Activated naive CD8-positive, alpha-beta T cell treated with anti-CD3 and anti-CD28 coated beads for 36 hours (primary cell): ENCODE measurements around the gene INTS3. TPM values are rescaled to one million over a fixed set of nuclear protein-coding genes. Genes with fewer than 3 reads are reported as not detected.

Source experiments
- DNase-seq: peaks from one replicate; pipeline ENCODE4 v3.0.0; 2021
- H3K27ac Mint-ChIP-seq: one replicate; pipeline ENCODE4 v1.8.0; 2022; ENCODE audit warnings: mild to moderate bottlenecking, moderate library complexity, mixed read lengths
- H3K27me3 Mint-ChIP-seq: one replicate; pipeline ENCODE4 v1.8.0; 2022; ENCODE audit warnings: mild to moderate bottlenecking, mixed read lengths
- H3K36me3 Mint-ChIP-seq: one replicate; pipeline ENCODE4 v1.8.0; 2021; ENCODE audit warnings: mild to moderate bottlenecking, mixed read lengths
- H3K4me1 Mint-ChIP-seq: one replicate; pipeline ENCODE4 v1.8.0; 2021; ENCODE audit warnings: mixed read lengths
- H3K4me3 Mint-ChIP-seq: one replicate; pipeline ENCODE4 v1.8.0; 2022; ENCODE audit warnings: mild to moderate bottlenecking, moderate library complexity, mixed read lengths
- H3K9me3 Mint-ChIP-seq: one replicate; pipeline ENCODE4 v1.8.0; 2022; ENCODE audit warnings: mixed read lengths
- total RNA-seq, 2 experiments: library from RNA; stranded (reverse); gene quantifications; one replicate each; pipeline ENCODE4 v1.2.3, GENCODE V29; 2021

The INTS3 gene, protein sequence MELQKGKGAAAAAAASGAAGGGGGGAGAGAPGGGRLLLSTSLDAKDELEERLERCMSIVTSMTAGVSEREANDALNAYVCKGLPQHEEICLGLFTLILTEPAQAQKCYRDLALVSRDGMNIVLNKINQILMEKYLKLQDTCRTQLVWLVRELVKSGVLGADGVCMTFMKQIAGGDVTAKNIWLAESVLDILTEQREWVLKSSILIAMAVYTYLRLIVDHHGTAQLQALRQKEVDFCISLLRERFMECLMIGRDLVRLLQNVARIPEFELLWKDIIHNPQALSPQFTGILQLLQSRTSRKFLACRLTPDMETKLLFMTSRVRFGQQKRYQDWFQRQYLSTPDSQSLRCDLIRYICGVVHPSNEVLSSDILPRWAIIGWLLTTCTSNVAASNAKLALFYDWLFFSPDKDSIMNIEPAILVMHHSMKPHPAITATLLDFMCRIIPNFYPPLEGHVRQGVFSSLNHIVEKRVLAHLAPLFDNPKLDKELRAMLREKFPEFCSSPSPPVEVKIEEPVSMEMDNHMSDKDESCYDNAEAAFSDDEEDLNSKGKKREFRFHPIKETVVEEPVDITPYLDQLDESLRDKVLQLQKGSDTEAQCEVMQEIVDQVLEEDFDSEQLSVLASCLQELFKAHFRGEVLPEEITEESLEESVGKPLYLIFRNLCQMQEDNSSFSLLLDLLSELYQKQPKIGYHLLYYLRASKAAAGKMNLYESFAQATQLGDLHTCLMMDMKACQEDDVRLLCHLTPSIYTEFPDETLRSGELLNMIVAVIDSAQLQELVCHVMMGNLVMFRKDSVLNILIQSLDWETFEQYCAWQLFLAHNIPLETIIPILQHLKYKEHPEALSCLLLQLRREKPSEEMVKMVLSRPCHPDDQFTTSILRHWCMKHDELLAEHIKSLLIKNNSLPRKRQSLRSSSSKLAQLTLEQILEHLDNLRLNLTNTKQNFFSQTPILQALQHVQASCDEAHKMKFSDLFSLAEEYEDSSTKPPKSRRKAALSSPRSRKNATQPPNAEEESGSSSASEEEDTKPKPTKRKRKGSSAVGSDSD
- 10 to 100 TPM; 47.9 to 48.0 TPM for total RNA-seq

DNA sequence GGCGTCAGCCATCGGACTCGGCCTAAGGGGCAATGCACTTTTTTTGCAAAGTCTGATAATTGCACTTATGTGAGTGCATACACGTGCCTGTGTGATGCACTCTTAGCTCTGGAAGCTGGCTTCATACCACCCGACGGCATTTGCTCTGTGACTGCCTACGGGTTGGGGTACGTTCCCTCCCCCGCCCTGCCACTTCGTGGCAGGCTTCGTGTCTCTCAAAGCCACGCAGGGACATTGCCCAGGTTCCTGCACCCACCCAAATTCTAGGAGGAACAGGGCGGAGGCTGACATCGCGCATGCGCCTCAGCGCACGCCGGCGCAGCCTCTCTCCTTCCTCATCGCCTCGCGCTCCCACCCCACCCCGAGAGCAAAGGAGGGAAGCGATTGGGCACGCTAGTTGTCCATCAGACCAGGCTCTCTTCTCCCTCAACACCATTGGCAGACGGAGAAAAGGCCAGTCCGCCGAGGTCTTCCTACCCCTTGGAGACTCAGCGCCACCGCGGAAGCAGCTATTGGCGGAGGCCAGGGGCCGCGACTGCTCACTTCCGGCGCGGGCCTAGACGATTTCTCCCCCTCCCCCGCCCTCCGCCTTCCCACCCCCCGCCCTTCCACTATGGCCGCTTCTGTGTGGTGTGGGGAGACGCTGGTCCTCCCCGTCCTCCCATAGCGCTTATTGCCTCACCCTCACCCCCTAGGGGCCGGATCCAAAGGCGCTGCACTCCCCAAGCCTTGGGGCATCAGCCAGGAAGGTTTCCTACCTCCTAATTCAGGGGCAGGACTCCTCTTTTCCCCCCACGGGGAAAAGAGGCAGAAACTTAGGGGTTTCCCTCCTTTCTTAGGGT, at the start of gene INTS3:
TSS of gene INTS3 (plus strand) at position 588 of the 842 bp plus-strand sequence. CDS start 585 bp downstream, outside the sequence.
- Mint-ChIP-seq H3K9me3 (peaks cover 2% of the 10 kb centered on the region), H3K4me1 (peaks cover 26% of the 10 kb centered on the region), H3K36me3 (peaks cover 14% of the 10 kb centered on the region), H3K27me3 (no peaks in the 10 kb centered on the region), H3K27ac (peak within 1 kb of the TSS; percentile 95), H3K4me3 (peak within 1 kb of the TSS; percentile 95)
- DNase-seq, result peak; percentile 98

DNA sequence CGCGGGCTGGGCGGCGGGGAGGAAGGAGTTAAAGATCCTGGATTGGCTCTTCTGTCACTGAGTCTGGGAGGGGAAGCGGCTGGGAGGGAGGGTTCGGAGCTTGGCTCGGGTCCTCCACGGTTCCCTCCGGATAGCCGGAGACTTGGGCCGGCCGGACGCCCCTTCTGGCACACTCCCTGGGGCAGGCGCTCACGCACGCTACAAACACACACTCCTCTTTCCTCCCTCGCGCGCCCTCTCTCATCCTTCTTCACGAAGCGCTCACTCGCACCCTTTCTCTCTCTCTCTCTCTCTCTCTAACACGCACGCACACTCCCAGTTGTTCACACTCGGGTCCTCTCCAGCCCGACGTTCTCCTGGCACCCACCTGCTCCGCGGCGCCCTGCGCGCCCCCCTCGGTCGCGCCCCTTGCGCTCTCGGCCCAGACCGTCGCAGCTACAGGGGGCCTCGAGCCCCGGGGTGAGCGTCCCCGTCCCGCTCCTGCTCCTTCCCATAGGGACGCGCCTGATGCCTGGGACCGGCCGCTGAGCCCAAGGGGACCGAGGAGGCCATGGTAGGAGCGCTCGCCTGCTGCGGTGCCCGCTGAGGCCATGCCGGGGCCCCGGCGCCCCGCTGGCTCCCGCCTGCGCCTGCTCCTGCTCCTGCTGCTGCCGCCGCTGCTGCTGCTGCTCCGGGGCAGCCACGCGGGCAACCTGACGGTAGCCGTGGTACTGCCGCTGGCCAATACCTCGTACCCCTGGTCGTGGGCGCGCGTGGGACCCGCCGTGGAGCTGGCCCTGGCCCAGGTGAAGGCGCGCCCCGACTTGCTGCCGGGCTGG, 49.1 kb upstream of the INTS3 start, which contains the start of gene NPR1:
TSS of gene NPR1 (plus strand) at position 170 of the 818 bp plus-strand sequence. CDS start at position 591, 421 bp downstream.
- peak; percentile 21 for DNase-seq
- Mint-ChIP-seq H3K4me1 (peaks cover 18% of the 10 kb centered on the region), H3K36me3 (no peaks in the 10 kb centered on the region), H3K27ac (no peak within 1 kb of the TSS), H3K4me3 (peak within 1 kb of the TSS; percentile 61), H3K9me3 (no peaks in the 10 kb centered on the region), H3K27me3 (peaks cover 40% of the 10 kb centered on the region)

DNA sequence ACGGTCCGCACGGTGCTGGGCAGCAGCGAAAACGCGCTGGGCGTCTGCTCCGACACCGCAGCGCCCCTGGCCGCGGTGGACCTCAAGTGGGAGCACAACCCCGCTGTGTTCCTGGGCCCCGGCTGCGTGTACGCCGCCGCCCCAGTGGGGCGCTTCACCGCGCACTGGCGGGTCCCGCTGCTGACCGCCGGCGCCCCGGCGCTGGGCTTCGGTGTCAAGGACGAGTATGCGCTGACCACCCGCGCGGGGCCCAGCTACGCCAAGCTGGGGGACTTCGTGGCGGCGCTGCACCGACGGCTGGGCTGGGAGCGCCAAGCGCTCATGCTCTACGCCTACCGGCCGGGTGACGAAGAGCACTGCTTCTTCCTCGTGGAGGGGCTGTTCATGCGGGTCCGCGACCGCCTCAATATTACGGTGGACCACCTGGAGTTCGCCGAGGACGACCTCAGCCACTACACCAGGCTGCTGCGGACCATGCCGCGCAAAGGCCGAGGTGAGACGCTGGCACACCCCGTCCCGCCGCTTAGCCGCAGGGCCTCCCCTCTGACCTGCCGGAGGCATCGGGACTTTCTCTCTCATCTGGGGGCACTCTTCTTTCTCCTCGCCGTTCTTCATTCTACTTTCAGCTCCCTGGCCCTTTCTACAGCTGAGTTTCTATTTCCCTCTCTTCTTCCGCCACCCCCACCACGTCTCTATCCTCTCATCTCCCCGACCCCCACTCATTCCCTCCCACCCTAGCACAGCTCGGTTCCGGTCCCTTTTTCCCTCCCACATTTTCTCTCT, 48.3 kb upstream of the INTS3 start:
- Mint-ChIP-seq H3K4me1 (peaks cover 18% of the 10 kb centered on the region), H3K36me3 (no peaks in the 10 kb centered on the region), H3K27me3 (peaks cover 40% of the 10 kb centered on the region), H3K4me3 (peak overlapping the region; percentile 60), H3K9me3 (no peaks in the 10 kb centered on the region), H3K27ac (no peak overlapping the region)
- DNase-seq, result peak; percentile 34

DNA sequence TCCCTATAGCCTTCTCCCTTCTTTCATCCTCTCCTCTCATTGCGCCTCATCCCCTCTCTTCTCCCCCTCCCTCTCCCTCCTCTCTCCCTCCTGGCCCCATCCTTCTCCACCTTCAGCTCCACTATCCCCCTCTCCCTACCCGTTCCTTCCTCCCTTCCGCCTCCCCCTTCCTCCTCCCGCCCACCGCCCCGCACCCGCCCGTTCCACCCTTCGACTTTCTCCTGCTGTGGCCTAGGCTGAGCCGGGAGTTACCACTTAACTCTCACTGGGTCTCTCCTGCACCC, 47.8 kb upstream of the INTS3 start:
- Mint-ChIP-seq H3K27me3 (peaks cover 42% of the 10 kb centered on the region), H3K4me3 (no peak overlapping the region), H3K9me3 (no peaks in the 10 kb centered on the region)

DNA sequence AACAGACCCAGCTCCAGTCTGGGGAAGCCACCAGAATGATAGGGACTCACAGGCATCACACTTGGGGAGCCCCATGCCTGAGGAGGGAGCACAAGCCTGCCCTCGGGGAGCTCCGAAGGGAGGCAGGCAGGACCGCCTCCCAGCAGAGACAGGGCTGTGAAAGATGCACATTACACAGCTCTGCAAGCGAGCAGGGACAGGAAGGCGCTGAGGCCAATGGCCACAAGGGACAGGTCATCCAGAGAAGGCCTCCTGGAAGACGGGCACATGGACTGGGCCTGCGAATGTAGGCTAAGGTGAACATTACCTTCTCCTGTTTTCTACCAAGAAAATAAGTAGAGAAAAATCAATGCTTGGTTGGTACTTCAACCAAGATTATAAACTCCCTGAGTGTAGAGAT, 45.1 kb upstream of the INTS3 start:
- H3K4me1 Mint-ChIP-seq, result peaks cover 15% of the 10 kb centered on the region
- H3K9me3 Mint-ChIP-seq, result no peaks in the 10 kb centered on the region
- no peak overlapping the region for H3K4me3 Mint-ChIP-seq
- H3K36me3 Mint-ChIP-seq, result no peaks in the 10 kb centered on the region
- H3K27me3 Mint-ChIP-seq, result peaks cover 37% of the 10 kb centered on the region
- no peak overlapping the region for H3K27ac Mint-ChIP-seq
- DNase-seq, result no peak

More for the DNA sequence above, 47.8 kb upstream of the INTS3 start:
- Mint-ChIP-seq H3K27ac (no peak overlapping the region), H3K4me1 (peaks cover 18% of the 10 kb centered on the region), H3K36me3 (no peaks in the 10 kb centered on the region)
- DNase-seq, result no peak

DNA sequence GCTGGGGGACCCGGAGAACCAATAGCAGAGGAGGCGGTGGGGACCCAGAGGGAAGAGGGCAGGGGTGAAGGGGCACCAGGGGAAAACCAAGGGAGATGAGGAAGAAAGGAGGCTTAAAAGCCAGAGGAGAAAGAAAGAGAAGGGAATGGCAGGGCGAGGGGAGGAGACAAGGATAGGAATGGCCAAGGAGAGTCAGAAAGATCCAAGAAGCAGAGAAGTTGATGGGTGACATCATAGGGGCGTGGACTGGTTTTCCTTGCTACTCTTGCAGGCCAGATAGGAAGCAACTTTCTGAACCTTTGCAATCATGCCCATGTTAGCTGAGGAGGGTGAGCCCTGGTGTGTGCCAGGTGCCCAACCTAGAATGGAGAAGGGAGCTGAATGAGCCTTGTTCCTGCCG, 44.0 kb upstream of the INTS3 start:
- Mint-ChIP-seq H3K27me3 (peaks cover 25% of the 10 kb centered on the region), H3K36me3 (no peaks in the 10 kb centered on the region), H3K4me3 (no peak overlapping the region), H3K9me3 (no peaks in the 10 kb centered on the region), H3K4me1 (peaks cover 6% of the 10 kb centered on the region), H3K27ac (no peak overlapping the region)
- no peak for DNase-seq

DNA sequence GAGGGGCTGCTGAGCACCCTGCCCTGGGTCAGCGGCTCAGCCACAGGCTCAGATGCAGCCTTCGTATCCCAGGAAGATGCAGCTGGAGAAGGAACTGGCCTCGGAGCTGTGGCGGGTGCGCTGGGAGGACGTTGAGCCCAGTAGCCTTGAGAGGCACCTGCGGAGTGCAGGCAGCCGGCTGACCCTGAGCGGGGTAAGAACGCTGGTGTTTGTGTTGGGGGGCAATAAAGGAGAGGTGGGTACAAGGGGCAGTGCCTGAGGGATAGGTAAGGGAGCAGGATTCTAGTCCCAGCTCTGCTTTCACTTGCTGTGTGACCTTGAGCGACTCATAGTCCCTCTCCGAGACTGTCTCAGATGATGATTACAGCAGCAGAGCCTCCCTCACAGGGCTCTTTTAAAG, 43.0 kb upstream of the INTS3 start:
- no peak for DNase-seq
- H3K4me3 Mint-ChIP-seq, result no peak overlapping the region
- H3K36me3 Mint-ChIP-seq, result no peaks in the 10 kb centered on the region

DNA sequence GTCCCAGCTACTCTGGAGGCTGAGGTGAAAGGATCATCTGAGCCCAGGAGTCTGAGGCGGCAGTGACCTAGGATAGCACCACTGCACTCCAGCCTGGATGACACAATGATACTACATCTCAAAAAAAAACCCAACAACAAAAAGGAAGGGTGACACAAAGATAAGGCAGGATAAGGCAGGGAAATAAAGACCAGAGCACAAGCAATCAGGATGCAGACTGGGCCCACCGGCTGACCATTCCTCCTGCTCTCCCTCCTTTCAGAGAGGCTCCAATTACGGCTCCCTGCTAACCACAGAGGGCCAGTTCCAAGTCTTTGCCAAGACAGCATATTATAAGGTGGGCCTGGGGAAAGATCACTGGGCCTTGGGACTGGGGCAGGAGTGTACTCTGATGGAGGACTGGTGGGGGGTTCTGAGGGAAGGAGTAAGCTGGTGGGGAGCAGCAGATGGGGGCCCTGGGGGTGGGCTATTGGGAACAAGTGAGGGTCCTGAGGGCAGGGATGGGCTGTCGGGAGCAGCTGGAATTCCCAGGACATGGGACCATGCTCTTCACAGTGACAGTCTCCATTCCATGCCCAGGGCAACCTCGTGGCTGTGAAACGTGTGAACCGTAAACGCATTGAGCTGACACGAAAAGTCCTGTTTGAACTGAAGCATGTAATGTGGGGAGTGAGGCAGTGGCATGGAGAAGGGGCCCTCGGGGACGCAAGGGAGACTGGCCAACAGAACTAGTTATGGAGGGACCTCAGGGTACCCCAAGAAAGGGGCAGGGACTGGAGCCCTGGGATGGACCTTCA, 42.1 kb upstream of the INTS3 start:
- H3K27me3 Mint-ChIP-seq, result peaks cover 13% of the 10 kb centered on the region
- H3K27ac Mint-ChIP-seq, result no peak overlapping the region
- no peaks in the 10 kb centered on the region for H3K36me3 Mint-ChIP-seq
- peaks cover 5% of the 10 kb centered on the region for H3K4me1 Mint-ChIP-seq
- no peak for DNase-seq
- no peak overlapping the region for H3K4me3 Mint-ChIP-seq
- H3K9me3 Mint-ChIP-seq, result no peaks in the 10 kb centered on the region

More for the DNA sequence above, 43.0 kb upstream of the INTS3 start:
- H3K9me3 Mint-ChIP-seq, result no peaks in the 10 kb centered on the region
- peaks cover 4% of the 10 kb centered on the region for H3K4me1 Mint-ChIP-seq
- H3K27ac Mint-ChIP-seq, result no peak overlapping the region
- peaks cover 21% of the 10 kb centered on the region for H3K27me3 Mint-ChIP-seq

DNA sequence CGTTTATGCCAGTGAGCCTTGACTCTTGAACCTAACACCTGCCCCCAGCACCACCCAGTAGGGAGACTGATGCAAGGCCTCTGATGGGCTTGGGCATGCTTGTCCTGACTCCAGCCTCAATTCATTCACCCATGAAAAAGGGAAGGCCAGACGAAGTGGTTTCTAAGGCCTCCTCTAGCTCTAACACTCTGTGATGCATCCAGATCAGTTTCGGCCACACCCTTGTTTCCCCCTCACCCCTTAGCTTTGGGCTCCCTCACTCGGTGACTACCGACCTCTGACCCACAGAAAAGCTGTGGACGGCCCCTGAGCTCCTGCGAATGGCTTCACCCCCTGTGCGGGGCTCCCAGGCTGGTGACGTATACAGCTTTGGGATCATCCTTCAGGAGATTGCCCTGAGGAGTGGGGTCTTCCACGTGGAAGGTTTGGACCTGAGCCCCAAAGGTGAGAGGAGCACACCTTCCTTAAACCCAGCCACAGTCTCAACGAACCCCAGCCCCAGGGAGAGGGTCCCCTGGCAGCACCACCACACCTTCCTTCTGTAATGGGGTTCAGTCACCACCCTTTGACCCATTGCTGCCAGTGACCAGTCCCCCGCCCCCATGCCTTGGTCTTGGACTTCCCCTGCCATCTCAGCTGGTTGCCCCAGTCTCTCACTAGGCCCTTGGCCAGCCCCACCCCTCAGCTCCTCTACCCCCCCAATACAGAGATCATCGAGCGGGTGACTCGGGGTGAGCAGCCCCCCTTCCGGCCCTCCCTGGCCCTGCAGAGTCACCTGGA, 40.3 kb upstream of the INTS3 start:
- Mint-ChIP-seq H3K36me3 (no peaks in the 10 kb centered on the region), H3K4me3 (no peak overlapping the region), H3K9me3 (no peaks in the 10 kb centered on the region), H3K27ac (no peak overlapping the region), H3K4me1 (peaks cover 10% of the 10 kb centered on the region), H3K27me3 (peaks cover 4% of the 10 kb centered on the region)
- DNase-seq, result no peak

DNA sequence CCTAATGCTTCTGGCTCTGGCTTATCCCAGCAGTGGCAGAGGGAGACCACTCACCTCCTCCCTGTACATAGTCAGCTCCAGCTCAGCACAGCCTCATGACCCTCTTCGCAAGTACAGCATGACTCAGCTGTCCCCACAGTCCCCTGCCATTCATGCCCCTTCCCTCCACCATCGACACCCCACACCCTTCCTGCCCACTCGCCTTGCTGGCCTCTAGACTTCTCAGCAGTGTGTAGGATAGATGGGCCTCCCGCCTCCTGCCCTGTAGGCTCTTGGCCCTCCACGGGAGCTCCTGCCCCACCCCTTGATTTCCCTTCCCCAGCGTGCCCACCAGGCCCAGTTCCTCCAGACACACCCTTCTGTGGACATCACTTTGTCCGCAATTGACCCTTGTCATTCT, 39.6 kb upstream of the INTS3 start:
- no peak overlapping the region for H3K27ac Mint-ChIP-seq
- no peaks in the 10 kb centered on the region for H3K9me3 Mint-ChIP-seq
- peaks cover 4% of the 10 kb centered on the region for H3K27me3 Mint-ChIP-seq
- no peaks in the 10 kb centered on the region for H3K36me3 Mint-ChIP-seq
- peaks cover 10% of the 10 kb centered on the region for H3K4me1 Mint-ChIP-seq
- no peak for DNase-seq
- H3K4me3 Mint-ChIP-seq, result no peak overlapping the region

DNA sequence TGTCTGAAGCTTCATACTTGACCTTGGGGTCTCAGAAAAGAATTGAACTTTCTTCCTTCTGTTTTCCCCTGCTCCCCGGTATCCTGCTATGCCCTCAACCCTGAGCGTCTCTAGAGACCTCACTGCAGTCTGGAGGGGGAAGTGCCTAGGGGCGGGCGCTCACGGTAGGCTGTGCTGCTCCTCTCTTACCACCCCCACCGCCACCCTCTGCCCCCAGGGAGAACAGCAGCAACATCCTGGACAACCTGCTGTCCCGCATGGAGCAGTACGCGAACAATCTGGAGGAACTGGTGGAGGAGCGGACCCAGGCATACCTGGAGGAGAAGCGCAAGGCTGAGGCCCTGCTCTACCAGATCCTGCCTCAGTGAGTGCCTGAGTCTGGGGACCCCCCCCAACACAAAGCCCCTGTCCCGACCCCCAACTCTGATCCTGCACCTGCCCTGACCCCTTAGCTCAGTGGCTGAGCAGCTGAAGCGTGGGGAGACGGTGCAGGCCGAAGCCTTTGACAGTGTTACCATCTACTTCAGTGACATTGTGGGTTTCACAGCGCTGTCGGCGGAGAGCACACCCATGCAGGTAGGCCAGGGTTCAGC, 39.0 kb upstream of the INTS3 start:
- H3K9me3 Mint-ChIP-seq, result no peaks in the 10 kb centered on the region
- peaks cover 10% of the 10 kb centered on the region for H3K4me1 Mint-ChIP-seq
- H3K4me3 Mint-ChIP-seq, result no peak overlapping the region
- no peaks in the 10 kb centered on the region for H3K36me3 Mint-ChIP-seq
- H3K27me3 Mint-ChIP-seq, result peaks cover 4% of the 10 kb centered on the region
- DNase-seq, result no peak
- H3K27ac Mint-ChIP-seq, result no peak overlapping the region

DNA sequence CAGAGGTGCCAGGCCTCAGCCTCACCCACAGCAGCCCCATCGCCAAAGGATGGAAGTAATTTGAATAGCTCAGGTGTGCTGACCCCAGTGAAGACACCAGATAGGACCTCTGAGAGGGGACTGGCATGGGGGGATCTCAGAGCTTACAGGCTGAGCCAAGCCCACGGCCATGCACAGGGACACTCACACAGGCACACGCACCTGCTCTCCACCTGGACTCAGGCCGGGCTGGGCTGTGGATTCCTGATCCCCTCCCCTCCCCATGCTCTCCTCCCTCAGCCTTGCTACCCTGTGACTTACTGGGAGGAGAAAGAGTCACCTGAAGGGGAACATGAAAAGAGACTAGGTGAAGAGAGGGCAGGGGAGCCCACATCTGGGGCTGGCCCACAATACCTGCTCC, 34.4 kb upstream of the INTS3 start:
- H3K36me3 Mint-ChIP-seq, result no peaks in the 10 kb centered on the region
- no peak overlapping the region for H3K27ac Mint-ChIP-seq
- no peak for DNase-seq
- no peak overlapping the region for H3K4me3 Mint-ChIP-seq
- H3K27me3 Mint-ChIP-seq, result no peaks in the 10 kb centered on the region
- H3K4me1 Mint-ChIP-seq, result peaks cover 12% of the 10 kb centered on the region
- H3K9me3 Mint-ChIP-seq, result no peaks in the 10 kb centered on the region
